KOPT-K1 (cell line): ENCODE measurements around the gene LRRC58.

Source experiments
- H3K27ac ChIP-seq: fragments of 200-600 bp; sonication (generic); 2 replicates; pipeline ENCODE4 v1.5.1; 2016; ENCODE audit warnings: antibody characterized with exemption, mild to moderate bottlenecking, low read depth, low read length; ENCODE audit not compliant: poor library complexity, severe bottlenecking
- H3K36me3 ChIP-seq: fragments of 200-600 bp; sonication (generic); 2 replicates; pipeline ENCODE4 v1.5.1; 2017; ENCODE audit warnings: antibody characterized with exemption, mild to moderate bottlenecking, low read length, moderate library complexity; ENCODE audit not compliant: insufficient read depth
- H3K9me3 ChIP-seq: fragments of 200-600 bp; sonication (generic); 2 replicates; pipeline ENCODE4 v1.5.1; 2017; ENCODE audit warnings: antibody characterized with exemption, low read length, mild to moderate bottlenecking; ENCODE audit not compliant: insufficient read depth, poor library complexity, severe bottlenecking

Gene LRRC58

DNA sequence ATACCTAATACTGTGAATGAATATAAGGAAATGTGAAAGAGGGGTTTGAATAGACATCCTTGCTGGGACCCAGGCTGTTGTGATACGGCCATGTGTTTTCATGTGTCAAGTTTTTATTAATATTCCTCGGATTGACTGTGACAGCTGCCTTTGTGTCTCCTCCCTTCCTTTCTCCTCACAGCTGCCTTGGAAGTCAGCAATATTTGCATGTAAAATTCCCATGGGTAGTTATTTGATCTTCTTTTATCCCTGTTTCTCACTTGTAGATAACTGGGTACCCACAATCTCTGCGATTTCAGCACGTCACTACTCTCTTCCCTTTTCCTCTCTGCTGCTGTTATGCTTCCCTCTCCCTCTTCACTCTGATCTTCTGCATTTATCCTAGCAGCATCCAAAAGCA is 73.5 kb downstream of the LRRC58 start:
- Histone ChIP-seq H3K36me3 (no peaks in the 10 kb centered on the region), H3K9me3 (no peaks in the 10 kb centered on the region), H3K27ac (no peak overlapping the region)

DNA sequence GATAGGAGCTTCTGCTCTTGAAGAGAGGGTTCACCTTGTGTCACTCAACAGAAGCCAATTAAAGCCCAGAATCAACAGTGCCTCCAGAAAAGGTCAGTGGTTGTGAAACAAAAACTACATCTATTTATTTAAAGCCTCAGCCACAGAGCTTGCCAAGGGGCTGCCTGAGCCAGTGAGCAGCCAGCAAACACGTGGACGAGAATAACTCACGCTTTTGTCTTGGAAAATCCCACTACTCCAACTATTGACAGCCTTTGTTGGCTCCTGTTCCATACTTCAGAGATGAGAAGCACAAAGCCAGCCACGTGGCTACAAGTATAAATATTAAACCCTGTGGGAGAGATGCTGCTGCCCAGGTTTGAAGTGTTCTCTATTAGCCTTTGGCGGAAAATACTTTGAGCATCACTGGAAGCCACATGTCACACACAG is 74.4 kb downstream of the LRRC58 start:
- H3K9me3 ChIP-seq = no peaks in the 10 kb centered on the region
- no peak overlapping the region for H3K27ac ChIP-seq
- H3K36me3 ChIP-seq = no peaks in the 10 kb centered on the region
